Daoy (cell line): ENCODE results near the gene DENND2A. TPM values are rescaled to one million over a fixed set of nuclear protein-coding genes. Genes with fewer than 3 reads are reported as not detected.
"Not testable (repeated sequence)": the region's sequence is repeated elsewhere in the genome, so short reads cannot be mapped to it uniquely, and the experiment has no call there.

Experiments
- DNase-seq: peaks from one replicate; pipeline ENCODE4 v3.0.0-alpha.2; 2015; ENCODE audit warnings: low read depth
- total RNA-seq: library from RNA; depleted of rRNA; stranded (reverse); fragments of >200 nt; shearing (Covaris generic); gene quantifications from 2 replicates; pipeline ENCODE4 v1.2.3, GENCODE V29; 2014

DENND2A gene
- total RNA-seq, 1 experiment from 2014 or later: 6.5 TPM

DNA sequence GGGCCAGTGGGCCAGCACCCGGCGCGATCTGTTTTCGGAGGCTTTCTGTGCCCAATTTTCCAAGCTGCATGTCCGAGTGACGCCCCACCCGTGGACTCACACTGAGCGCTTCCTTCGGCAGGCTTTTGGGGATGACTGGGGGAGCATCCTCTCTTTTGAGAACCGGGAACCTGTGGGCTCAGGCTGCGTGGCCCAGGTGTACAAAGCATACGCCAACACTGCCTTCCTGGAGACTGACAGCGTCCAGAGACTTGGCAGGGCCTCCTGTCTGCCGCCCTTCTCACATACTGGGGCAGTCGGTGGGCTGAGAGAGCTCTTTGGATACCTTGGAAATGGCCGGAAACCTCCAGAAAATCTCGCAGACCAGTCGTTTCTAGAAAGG, 33.2 kb upstream of the DENND2A start:
- DNase-seq: no peak

DNA sequence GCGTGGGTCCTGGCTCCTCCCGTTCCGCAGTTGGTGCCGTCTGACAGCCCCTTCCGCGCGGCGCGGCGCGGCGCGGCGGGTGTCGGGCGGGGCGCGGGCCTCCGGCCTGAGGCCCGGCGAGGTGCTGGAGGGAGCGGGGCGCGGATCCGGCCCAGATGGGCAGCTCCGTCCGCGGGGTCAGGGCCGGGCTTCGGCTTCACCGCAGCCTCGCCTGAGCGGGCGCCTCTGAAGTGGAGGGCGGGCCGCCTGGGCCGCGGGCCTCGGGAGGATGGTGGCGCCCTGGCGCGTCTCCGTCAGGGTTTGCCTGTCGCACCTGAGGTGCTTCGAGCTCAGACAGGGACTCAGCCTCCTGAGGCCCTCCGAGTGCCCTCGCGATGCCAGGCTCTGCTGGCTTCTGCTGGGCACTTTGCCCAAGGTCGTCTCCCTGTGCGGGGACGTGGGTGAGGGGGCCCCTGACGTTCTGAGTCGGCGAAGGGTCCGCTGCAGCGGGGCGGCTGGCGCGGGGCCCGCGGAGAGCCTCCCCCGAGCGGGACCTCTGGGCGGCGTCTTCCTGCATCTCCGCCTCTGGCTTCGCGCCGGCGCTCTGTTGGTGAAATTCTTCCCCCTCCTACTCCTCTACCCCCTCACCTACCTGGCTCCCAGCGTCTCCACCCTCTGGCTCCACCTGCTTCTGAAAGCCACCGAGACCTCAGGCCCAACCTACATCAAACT, 32.6 kb upstream of the DENND2A start:
- peak; percentile 41 for DNase-seq

DNA sequence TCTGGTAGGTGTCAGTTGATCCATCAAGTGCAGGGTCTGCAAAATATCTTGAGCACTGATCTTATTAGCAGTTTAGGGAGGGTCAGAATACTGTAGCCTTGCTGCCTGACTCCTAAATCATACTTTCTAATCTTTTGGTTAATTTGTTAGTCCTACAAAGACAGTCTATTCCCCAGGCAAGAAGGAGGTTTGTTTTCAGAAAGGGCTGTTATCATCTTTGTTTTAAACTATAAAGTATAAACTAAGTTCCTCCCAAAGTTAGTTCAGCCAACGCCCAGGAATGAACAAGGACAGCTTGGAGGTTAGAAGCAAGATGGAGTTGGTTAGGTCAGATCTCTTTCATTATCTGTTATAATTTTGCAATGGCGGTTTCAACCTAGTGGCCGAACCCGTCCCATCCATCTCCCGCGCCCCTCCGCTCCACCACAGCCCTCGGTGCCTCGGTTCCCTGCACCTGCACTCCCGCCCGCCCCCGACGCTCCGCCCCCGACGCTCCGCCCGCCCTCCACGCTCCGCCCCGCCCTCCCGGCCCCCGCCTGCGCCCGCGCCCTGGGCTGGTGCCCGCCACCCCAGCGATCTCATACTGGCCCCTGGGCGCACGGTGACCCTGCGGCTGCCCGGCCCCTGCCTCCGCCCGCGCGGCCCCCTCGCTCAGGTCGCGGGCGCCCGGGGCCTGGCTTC, 31.9 kb upstream of the DENND2A start, which contains the start of gene ADCK2:
ADCK2 (plus strand) TSS at position 564 of the 681 bp plus-strand sequence. CDS start 386 bp downstream, outside the sequence.
- peak; percentile 48 for DNase-seq

DNA sequence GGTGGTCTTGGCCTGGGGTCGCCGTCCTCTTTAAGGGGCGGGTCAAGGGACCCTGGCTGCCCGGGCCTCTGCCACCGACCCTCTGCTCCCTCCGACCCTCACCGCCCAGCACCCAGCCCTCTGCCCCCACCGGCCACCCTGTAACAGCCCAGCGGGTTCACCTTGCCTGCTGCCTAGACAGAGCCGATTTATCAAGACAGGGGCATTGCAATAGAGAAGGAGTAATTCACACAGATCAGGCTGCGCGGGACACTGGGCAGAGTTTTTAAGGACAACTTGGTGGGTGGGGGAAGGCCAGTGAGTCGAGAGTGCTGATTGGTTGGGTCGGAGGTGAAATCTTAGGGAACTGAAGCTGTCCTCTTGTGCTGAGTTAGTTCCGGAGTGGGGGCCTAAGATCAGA, 31.4 kb upstream of the DENND2A start:
- DNase-seq: no peak

DNA sequence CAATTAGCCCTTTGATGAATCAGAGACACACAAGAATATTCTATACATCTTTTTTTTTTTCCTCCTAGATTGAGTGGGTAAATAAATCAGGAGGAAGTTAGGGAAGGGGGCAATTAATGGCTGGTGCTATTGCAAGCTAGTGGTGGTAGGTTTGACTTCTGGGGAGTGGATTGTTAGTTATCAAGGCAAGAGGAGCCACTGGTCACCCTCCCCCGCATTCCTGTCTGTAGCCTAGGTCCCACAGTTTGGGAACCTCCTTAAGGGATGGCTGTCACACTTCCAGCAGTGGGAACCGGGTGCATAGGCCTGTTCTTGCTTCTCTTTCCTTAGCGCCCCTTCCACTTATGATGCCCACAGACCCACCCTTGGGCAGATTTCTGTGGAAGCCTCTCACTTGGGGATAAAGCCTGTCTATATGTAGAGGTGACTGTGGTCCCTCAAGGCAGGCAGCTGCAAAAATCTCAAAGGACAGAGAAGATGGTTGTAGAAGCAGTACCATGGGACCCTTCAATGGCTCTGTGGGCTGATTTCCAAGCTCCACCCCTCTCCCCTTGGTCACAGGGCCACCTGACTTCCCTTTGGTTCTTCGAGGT, 29.8 kb upstream of the DENND2A start:
- DNase-seq: no peak

DNA sequence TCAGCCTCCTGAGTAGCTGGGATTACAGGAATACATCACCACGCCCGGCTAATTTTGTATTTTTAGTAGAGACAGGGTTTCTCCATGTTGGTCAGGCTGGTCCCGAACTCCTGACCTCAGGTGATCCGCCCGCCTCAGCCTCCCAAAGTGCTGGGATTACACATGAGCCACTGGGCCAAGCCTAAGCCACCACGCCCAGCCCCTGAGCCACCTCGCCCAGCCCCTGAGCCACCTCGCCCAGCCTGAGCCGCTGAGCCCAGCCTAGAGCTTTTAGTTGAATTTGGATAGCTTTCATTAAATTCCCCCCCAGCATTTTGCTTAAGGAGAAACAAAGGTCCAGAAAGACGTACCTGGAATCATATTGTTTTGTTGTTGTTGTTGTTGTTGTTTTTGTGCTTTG, 29.2 kb upstream of the DENND2A start:
- not testable (repeated sequence) for DNase-seq

DNA sequence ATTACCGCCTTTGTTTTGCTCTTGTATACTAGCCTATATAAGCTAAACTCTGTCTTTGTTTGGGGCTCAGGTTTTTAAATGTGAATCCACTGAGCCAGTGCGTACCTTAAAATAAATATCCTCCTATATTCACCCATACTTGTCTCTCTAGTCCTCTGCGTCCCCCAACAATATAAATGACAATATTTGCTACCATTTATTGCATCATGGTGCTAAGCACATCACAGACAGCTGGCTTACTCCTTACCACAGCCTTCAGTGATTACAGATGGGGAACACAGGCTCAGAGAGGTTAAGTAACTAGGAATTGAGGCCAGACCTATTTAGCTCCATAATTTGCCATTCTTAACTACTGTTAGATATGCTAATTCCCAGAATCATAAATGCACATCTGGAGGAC, 28.7 kb upstream of the DENND2A start:
- no peak for DNase-seq

DNA sequence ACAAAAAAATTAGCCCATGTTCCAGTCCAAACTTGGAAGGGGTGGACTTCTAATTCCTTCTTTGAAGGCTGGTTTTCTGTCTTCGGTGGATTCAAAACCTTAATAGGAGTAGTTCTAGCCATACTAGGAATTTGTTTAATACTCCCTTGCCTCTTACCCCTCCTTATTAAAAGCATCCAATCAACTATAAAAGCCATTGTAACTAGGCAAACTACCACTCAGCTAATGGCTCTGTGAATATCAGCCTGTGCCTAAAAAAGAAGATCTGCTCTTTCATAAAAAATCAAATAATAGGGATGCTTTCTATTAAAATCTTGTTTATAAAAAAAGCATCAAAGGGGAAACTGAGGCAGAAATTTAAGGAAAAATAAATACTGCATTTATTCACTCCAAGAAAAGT, 28.0 kb upstream of the DENND2A start:
- no peak for DNase-seq

DNA sequence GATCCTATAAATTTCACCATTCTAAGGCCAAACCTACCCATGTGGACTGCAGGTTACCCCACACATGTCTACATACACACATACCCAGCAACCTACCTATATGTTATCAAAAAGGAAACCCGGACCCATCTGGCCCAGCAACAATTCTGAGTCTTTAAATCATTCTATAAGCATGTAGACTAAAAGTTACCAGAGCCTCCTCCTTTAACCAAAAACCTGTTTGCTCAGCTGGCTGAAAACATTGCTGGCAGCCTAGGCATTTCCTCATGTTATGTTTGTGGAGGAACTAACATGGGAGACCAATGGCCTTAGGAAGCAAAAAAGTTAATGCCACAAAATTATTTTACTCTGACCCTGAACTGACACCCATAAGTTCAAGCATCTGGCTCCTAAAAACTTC, 26.9 kb upstream of the DENND2A start:
- no peak for DNase-seq

DNA sequence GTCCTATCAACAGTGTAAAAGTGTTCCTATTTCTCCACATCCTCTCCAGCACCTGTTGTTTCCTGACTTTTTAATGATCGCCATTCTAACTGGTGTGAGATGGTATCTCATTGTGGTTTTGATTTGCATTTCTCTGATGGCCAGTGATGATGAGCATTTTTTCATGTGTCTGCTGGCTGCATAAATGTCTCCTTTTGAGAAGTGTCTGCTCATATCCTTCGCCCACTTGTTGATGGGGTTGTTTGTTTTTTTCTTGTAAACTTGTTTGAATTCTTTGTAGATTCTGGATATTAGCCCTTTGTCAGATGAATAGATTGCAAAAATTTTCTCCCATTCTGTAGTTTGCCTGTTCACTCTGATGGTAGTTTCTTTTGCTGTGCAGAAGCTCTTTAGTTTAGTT, 22.3 kb upstream of the DENND2A start:
- not testable (repeated sequence) for DNase-seq

DNA sequence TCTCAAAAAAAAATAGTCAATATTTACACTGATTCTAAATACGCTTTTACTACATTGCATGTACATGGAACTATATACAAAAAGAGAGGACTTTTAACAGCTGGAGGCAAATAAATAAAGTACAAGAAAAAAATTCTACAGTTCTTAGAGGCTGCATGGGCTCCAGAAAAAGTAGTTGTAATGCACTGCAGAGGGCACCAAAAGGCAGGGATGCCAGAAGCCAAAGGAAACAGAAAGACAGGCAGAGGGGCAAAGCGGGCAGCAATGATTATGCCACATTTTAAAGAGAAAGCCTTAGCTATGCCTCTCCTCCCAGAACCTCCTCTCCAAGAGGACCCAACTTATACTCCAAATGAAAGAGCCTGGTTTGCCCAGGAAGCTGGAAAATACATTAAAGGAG, 20.5 kb upstream of the DENND2A start:
- DNase-seq: no peak

DNA sequence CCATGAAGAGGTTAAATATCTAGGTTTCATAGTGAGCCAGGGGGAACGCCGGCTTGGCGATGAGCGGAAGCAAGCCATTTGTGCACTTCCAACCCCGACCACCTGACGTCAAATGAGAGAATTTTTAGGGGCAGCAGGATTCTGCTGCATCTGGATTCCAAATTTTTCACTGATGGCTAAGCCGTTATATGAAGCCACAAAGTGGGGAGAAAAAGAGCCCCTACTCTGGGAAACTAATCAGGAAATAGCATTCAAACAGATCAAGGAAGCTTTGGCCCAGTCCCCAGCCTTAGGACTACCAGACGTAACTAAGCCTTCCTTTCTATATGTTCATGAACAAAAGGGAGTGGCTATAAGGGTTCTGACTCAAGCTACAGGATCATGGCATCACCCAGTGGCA, 19.2 kb upstream of the DENND2A start:
- no peak for DNase-seq

DNA sequence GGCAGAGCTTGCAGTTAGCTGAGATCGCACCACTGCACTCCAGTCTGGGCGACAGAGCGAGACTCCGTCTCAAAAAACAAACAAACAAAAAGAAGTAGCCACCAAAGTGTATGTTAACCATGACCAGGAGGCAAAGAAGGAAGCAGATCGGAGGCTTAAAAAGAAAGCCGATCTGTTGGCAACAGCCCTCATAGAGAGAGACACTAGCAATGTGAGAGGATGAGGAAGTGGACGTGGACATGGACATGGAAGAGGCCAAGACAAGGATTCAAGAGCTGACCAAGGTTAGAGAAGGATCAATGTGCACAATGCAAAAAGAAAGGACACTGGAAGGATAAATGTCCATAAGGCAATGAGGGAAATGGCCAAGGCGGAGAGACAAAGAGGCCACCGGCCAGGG, 17.3 kb upstream of the DENND2A start:
- DNase-seq: no peak

DNA sequence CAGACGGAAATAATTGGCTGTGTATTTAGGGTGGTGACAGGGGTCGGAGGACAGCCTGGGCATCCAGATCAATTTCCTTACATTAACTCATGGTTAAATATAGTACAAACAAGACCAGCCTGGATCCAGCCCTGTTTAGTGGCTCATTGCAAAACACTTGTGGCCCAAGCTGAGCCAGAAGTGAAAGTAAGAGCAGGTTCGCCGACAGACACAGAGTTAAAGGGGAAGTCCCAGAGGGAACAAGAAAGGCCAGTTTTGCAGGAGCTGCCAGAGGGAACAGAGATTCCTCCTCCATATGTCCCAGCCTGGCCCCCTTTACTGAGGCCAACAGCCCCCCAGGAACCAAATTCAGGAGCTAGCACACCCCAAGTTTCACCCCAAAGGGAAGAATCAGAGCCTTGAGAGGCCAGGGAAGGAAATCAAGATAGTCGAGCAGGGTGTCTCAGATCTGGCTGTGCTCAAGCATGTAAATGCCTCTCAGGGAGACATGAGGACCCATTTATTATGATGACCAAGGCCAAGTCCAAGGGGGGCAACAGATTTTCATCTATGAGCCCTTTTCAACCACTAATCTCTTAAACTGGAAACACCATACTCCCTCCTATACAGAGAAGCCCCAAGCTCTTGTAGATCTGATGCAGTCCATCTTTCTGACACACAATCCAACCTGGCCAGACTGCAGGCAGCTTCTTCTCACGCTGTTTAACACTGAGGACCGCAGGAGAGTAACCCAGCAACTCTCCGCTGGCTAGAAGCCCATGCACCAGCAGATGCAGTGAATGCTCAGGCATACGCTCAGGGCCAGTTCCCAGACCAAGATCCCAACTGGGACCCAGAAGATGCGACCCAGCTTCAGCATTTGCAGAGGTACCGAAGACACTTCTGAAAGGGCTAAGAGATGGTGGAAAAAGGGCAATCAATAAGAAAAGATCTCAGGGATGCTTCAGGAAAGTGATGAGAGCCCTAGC, 16.2 kb upstream of the DENND2A start:
- DNase-seq: peak; percentile 63

DNA sequence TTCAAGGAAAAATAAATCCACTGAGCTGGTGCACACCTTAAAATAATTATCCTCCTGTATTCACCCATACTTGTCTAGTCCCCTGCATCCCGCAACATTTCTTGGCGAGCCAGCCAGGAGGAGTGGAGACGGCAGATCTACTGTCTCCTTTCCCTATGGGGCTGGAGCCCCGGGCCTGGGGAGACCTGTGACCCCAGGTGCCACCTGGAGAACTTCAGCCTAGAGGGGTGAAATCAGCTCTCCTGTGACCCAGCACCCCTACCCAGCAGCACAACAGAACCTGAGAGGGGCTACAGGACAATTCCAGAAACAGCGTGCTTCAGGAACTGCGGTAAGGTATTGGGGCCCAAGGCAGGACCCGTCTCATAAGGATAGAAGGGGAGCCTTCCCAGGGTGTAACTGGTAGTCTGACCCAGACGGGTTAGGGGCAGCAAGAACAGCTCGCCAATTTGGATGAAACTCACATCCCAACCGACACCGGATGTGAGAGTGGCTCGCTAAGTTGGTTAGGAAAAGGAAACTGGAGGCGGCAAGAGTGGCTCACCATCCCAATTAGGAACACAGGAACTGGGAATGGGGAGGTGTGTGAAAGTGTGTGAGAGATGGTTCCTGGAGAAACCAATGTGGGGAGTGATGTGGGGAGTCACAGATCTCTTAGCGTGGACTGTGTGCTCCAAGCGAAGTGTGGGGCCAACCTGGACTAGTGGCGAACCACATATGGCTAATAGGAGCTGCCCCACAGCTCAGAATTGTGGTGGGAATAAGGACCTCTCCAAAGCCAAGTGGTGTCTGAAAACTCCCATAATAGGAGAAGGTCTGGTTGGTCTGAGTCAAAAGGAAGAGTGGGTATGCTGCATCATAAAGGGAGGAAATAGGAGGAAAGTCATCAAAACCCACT, 15.1 kb upstream of the DENND2A start:
- no peak for DNase-seq

DNA sequence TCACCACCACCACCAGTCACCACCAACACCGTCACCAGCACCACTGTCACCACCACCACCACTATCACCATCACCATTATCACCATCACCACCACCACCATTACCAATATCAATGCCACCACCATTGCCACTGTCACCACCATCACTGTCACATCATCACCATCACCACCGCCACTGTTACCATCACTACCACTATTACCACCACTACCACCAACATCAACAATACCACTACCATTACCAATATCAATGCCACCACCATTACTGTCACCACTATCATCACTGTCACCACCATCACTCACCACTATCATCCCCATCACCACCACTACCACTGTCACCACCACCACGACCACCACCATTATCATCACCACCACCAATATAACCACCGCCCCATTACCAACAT, 14.0 kb upstream of the DENND2A start:
- no peak for DNase-seq

DNA sequence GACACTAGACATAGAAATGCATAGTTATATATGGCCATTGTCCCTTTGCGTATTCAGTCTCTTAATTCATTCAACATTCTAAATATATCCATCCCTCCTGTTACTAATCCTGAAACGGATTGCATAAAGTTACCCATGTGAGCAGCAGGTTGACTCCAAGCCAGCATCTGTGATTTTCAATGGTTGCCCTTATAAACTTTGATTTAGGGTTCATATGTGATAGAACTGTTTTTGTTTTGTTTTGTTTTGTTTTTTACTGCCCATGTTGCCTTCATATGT, 13.4 kb upstream of the DENND2A start:
- no peak for DNase-seq

DNA sequence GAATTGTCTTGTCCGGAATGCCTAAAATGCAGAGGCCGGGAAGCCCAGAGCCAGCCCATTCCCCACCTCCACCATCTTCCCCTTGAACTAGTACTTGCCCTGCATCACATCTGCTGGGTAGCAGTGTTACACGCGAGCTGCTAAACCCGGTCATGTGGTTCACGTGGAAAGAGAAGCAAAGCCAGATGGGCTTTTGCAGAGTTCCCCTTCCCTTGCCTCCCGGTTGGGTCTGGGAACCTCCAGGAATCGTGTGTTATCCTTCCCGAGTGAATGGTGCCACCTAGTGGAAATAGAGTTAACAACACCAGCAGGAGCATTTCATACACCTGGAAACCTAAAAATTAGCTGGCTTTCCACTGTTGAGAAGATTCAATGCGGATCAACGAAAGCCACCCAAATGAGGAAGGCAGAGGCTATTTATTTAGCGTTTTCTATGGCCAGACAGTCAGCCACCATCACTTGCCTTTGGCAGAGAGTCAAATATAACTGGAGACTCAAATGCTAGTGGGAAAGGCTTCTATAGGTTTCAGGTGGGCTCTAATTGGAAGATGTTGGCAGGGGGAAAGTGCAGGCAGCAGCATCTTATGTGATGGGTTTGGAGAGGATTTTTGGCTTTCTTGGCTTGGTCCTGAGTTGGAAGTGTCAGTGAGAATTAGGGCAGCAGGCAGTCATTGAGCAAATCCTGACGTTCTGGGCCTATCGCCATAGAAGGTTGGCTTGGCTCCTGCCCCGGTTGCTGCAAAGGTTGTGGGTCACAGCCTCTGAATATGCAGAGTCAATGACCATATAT, 12.9 kb upstream of the DENND2A start:
- peak; percentile 71 for DNase-seq

DNA sequence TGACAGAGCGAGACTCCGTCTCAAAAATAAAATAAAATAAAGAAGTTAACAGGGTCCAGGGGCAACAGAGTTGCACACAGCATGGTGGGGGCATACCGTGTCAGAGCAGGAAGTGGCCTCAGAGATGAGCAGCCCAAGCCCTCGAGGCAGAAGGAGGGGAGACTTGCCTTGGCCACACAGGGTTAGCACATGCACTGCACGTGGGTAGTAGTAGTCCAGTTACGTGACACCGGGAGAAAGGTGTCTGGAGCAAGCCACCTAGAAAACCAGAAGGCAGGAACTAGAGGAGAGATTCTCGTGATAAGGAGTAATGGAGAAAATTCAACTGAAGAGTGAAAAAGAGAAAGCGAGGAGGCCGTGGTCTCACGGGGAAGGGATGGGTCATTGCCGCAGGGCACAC, 9.8 kb upstream of the DENND2A start:
- no peak for DNase-seq

DNA sequence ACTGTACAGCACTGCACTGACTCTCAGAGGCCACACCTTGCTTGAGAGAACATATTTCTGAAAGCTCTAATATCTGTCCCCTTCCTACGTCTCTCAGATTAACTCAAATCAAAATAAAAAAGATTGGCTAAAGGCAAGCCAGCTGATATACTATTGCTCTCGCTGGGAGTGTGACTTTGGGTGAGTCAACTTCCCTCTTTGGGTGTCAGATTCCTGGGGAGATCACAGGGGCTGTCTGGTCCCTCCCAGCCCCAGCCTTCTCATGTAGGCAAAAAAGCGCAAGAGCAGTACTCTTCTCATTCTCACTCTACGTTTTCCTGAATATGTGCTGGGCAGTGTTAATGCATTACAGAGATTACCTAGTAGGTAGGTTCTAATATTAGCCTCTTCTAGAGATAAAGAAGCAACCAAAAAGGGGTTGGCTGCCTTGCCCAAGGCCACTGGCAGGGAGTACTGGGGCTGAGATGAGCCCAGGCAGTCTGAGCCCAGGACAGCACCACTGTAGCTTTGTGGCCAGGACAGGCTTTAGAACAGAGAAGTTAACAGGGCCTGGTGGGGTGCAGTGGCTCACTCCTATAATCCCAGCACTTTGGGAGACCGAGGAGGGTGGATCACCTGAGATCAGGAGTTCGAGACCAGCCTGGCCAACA, 9.1 kb upstream of the DENND2A start:
- DNase-seq: peak; percentile 76
